Measurements from ENCODE around the gene PDPN. TPM values are rescaled to one million over a fixed set of nuclear protein-coding genes. Genes with fewer than 3 reads are reported as not detected.

Gene PDPN
- total RNA-seq, 1 experiment from 2014 or later = not detected

DNA sequence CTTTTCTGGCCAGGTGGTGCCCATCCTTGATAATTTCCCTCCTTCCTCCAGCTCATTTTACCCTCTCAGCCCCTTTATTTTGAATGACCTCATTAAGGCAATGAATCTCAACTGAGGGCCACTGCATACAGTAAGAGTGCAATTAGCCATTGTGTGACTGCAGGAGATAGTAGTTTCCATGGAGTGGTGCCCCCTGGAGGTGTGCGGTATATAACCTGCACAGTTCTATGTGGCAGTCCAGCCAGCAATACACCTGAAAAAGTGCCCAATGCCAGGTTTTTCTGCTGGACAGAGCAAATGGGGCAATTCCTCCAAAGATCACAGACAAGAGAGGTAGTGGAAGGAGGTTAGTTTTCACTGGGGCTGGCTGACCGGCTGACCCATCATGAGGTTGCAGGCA lies 43.9 kb upstream of the PDPN start:
- no TSS peak for BruUV-seq (replicated peaks)
- intact Hi-C loops (cut with micrococcal nuclease; ENCODE audit: unreplicated experiment) = no loop called here
- Mint-ChIP-seq H3K9me3 (ENCODE audit: low read depth, unreplicated experiment) (peaks cover 8% of the 10 kb centered on the region), H3K4me3 (ENCODE audit: low read depth, unreplicated experiment) (no peak overlapping the region), H3K36me3 (ENCODE audit: insufficient read depth, unreplicated experiment) (no peaks in the 10 kb centered on the region), H3K4me1 (ENCODE audit: low read depth, unreplicated experiment) (no peaks in the 10 kb centered on the region), H3K27me3 (ENCODE audit: unreplicated experiment) (no peaks in the 10 kb centered on the region), H3K27ac (ENCODE audit: unreplicated experiment) (no peak overlapping the region)
- no peak for DNase-seq
- TF ChIP-seq, protein P1, sequence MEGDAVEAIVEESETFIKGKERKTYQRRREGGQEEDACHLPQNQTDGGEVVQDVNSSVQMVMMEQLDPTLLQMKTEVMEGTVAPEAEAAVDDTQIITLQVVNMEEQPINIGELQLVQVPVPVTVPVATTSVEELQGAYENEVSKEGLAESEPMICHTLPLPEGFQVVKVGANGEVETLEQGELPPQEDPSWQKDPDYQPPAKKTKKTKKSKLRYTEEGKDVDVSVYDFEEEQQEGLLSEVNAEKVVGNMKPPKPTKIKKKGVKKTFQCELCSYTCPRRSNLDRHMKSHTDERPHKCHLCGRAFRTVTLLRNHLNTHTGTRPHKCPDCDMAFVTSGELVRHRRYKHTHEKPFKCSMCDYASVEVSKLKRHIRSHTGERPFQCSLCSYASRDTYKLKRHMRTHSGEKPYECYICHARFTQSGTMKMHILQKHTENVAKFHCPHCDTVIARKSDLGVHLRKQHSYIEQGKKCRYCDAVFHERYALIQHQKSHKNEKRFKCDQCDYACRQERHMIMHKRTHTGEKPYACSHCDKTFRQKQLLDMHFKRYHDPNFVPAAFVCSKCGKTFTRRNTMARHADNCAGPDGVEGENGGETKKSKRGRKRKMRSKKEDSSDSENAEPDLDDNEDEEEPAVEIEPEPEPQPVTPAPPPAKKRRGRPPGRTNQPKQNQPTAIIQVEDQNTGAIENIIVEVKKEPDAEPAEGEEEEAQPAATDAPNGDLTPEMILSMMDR (IDR thresholded peaks at IDR 0.05; ENCODE audit: unreplicated experiment) = no peak
- CTCF ChIA-PET = no interaction called here

DNA sequence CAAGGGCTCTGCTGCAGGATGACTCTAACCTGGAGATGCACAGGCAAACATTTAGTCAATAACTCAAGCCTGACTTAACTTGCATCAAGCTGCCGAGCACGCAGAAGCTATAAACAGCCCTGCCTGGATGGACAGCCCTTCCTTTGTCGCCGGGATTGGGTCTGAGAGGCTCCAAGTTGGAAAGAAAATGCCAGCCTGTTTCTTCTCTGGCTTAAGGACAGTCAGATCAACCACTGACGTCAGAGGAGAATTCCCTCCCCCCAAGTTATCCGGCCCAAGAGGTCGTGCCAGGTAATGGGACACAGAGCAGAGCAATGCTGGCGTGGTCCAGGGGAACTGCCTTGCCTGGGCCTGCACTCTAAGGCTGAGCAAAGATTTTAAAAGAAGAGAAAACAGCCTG lies 42.8 kb upstream of the PDPN start:
- Mint-ChIP-seq H3K4me1 (ENCODE audit: low read depth, unreplicated experiment) (no peaks in the 10 kb centered on the region), H3K27me3 (ENCODE audit: unreplicated experiment) (no peaks in the 10 kb centered on the region), H3K36me3 (ENCODE audit: insufficient read depth, unreplicated experiment) (no peaks in the 10 kb centered on the region), H3K9me3 (ENCODE audit: low read depth, unreplicated experiment) (peaks cover 4% of the 10 kb centered on the region), H3K4me3 (ENCODE audit: low read depth, unreplicated experiment) (no peak overlapping the region), H3K27ac (ENCODE audit: unreplicated experiment) (no peak overlapping the region)
- TF ChIP-seq, protein P1 (IDR thresholded peaks at IDR 0.05; ENCODE audit: unreplicated experiment) = no peak
- intact Hi-C loops (cut with micrococcal nuclease; ENCODE audit: unreplicated experiment) = no loop called here
- no peak for DNase-seq
- no TSS peak for BruUV-seq (replicated peaks)
- CTCF ChIA-PET = no interaction called here

DNA sequence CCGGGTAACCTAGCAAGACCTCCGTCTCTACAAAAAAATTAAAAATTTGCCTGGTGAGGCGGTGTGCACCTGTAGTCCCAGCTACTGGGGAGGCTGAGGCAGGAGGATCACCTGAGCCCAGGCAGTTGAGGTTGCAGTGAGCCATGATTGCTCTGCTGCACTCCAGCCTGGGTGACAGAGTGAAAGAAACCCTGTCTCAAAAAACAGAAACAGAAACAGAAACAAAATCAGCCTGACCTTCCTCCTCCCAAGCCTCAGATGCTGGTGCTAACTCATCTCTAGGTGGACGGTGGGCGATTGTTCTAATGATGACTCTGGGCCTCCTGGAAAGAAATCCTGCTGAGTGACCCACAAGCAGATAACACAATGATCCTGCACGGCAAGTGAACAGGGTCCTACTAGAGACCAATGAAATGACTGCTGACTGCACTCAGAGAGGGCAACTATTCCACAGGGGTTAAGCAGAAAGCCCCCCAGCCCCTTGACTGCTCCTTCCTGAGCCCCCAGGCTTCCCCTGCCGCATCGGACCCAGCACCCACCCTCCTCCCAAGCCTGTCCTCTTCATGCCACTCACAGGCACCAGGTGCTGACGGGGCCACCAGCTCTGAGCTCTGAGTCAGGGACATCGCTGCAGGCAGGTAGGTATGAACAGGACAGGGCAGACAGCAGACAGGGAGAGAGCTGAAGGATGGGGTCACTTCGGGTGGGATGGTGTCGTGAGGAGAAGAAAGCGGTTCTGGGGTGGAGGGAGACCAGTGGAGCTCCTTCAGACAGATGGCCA lies 42.0 kb upstream of the PDPN start:
- no peaks in the 10 kb centered on the region for H3K4me1 Mint-ChIP-seq (ENCODE audit: low read depth, unreplicated experiment)
- H3K36me3 Mint-ChIP-seq (ENCODE audit: insufficient read depth, unreplicated experiment) = no peaks in the 10 kb centered on the region
- intact Hi-C loops (cut with micrococcal nuclease; ENCODE audit: unreplicated experiment) = no loop called here
- H3K4me3 Mint-ChIP-seq (ENCODE audit: low read depth, unreplicated experiment) = no peak overlapping the region
- H3K9me3 Mint-ChIP-seq (ENCODE audit: low read depth, unreplicated experiment) = peaks cover 7% of the 10 kb centered on the region
- CTCF ChIA-PET = no interaction called here
- DNase-seq = no peak
- H3K27me3 Mint-ChIP-seq (ENCODE audit: unreplicated experiment) = no peaks in the 10 kb centered on the region
- TF ChIP-seq, protein P1 (IDR thresholded peaks at IDR 0.05; ENCODE audit: unreplicated experiment) = no peak
- no TSS peak for BruUV-seq (replicated peaks)
- H3K27ac Mint-ChIP-seq (ENCODE audit: unreplicated experiment) = no peak overlapping the region

DNA sequence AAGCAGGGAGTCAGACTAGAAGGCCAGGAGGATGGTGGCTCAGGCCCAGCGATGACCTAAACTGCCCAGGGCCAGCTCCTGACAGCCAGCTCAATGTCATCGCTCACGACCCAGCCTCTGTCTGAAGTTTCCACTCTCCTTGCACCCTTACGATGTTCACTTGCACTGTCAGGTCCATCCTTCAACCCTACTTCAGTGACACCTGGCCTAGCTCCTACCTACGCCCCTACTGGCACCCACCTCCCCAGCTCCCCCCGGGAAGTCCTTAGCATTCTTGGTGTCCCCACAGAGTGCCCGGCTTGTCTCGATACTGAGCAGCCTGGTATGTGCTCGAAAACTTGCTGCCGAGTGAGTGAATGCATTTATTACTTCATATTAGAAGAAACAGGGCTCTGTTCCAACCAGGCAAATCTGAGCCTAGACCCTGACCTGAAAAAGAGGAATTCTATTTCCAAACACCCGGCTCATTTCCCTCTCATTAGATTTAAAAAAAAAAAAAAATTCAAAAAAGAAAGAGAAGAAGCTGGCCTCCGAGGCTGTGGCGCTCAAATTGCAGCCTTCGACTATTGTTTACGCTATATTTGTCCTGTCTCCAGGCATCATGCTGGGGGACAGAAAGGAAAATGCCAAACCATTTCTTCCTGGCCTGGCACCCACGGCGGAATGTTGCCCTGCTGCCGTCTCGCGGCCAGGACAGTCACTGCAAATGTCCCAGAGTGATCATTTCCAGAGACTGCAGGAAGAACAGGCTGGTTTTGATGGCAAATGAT lies 40.0 kb upstream of the PDPN start:
- no peak for DNase-seq
- no peaks in the 10 kb centered on the region for H3K27me3 Mint-ChIP-seq (ENCODE audit: unreplicated experiment)
- CTCF ChIA-PET = no interaction called here

More for the DNA sequence above, 40.0 kb upstream of the PDPN start:
- TF ChIP-seq, protein P1 (IDR thresholded peaks at IDR 0.05; ENCODE audit: unreplicated experiment) = no peak
- Mint-ChIP-seq H3K4me3 (ENCODE audit: low read depth, unreplicated experiment) (no peak overlapping the region), H3K27ac (ENCODE audit: unreplicated experiment) (no peak overlapping the region), H3K36me3 (ENCODE audit: insufficient read depth, unreplicated experiment) (no peaks in the 10 kb centered on the region), H3K9me3 (ENCODE audit: low read depth, unreplicated experiment) (peaks cover 11% of the 10 kb centered on the region), H3K4me1 (ENCODE audit: low read depth, unreplicated experiment) (no peaks in the 10 kb centered on the region)
- intact Hi-C loops (cut with micrococcal nuclease; ENCODE audit: unreplicated experiment) = no loop called here
- BruUV-seq (replicated peaks) = no TSS peak

Data from Calu3 (cell line).